NCI-H2171 treated with DMSO at 0.1 percent for 48 hours (cell line): ENCODE measurements around the gene CCDC175.

ENCODE experiments used
- DNase-seq: peaks from one replicate; lab custom pipeline; 2025; lab: John Stamatoyannopoulos, UW

The CCDC175 gene

DNA sequence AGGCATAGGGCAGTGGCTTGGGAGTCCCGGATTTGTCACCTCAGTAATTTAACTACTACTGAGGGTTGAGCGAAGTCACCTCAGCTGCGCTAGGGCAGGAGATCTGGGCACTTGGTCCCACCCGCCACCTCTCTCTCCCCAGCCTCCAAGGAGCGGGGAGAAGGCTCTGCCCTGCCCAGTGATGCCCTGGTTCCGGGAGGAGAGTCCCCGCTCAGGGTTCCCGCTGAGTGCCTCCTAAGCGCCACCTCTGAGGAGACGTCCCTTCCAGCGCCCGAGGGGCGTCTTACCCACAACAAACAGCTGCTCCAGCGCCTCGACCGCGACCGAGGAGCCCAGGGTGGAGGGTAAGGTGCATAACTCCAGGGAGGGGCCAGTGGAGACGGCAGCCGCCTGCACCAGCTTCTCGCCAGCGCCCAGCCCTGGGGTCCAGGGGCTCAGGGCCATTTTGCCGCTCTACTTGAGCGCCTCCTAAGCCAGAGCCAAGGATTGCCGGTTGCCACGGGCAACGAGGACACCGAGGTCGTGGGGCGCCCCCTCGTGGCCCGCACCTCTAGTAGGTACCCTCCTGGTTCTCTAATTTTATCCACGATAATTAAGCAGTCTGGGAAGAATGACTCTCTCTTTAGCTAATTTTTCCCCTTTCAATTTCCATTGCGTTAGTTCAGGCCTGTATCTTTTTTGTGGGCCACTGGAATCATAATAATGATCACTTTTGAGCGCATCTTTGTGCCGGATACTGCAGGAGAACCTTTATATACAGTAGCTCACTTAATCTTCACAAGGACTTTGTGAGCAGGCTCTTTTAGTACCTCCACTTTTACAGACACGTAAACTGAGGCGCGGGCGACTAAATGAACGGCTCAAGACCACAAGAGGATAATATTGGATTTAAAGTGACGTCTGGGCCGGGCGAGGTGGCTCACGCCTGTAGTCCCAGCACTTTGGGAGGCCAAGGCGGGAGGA, at the start of gene CCDC175:
Gene CCDC175 (minus strand): TSS at position 481 of the 963 bp plus-strand sequence. CDS start 37 bp downstream, at position 444.
- peak; percentile 32 for DNase-seq

DNA sequence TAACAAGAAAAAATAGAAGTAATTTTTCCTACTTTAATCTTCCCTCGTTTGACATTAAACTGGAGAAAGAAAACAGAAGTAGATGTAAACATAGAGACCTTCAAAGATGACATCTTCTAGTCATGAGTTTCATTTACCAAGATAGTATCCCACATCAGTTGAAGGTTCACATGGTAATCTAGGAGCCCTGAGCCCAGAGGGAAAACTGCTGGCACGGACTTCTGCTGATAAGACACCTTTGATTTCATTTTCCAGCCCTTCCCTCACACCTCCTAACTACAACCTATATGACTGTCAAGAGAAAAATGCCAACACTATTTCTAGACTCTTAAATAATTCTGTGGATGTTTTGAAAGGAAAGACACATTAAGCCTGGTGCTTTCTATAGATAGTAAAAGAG, 46.0 kb upstream of the CCDC175 start:
- no peak for DNase-seq

- no peak for DNase-seq
Observed at GRCh38 chr14:59619061-59619460, 42.4 kb upstream of the CCDC175 start.

GRCh38 chr14:59601056-59601455, 24.4 kb upstream of the CCDC175 start:
- no peak for DNase-seq

DNA sequence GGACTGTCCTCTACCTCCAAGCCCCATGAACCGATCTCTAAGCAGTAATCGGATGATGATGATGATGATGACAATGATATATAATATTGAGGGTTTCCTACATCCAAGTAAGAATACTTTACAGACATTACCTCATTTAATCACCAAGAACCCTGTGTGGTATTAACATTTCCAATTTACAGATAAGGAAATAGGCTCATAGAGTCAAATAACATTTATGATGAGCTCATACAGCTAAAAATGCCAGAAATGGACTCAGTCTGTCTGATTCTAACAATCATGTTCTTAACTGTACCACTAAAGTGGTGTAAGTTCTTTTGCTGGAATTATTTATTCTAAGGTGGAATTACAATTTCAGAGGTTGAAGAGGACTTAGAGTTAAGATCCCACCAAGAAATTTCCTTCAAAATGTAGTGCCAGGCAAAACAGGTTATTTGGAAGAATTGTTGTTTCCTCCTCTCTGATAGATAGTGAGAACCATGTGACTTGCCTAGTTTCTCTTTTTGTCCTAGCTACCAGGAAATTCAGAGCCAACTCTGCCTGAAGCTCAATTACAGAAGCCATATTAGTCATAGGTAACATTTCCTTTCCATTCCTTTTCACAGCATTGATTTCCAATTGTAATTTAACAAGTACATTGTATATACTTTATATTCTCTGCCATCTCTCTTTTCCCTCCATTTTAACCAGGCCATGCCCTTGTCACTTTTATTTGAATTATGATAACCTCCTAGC, 23.8 kb upstream of the CCDC175 start:
- DNase-seq = no peak

DNA sequence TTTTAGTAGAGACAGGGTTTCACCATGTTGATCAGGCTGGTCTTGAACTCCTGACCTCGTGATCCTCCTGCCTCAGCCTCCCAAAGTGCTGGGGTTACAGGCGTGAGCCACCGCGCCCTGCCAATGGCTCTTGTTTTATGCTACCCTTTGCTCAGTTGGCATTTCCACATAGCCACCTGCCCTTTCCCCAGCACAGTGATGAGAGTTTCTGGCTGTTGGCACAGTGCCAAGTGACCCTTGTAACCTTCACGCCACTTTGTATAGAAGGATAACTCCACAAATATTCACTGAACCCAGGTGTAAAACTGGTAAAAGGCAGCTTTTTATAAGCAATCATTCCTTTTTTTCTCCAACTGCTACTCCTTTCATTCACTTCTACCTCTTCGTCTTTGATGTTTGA, 18.5 kb upstream of the CCDC175 start:
- no peak for DNase-seq

DNA sequence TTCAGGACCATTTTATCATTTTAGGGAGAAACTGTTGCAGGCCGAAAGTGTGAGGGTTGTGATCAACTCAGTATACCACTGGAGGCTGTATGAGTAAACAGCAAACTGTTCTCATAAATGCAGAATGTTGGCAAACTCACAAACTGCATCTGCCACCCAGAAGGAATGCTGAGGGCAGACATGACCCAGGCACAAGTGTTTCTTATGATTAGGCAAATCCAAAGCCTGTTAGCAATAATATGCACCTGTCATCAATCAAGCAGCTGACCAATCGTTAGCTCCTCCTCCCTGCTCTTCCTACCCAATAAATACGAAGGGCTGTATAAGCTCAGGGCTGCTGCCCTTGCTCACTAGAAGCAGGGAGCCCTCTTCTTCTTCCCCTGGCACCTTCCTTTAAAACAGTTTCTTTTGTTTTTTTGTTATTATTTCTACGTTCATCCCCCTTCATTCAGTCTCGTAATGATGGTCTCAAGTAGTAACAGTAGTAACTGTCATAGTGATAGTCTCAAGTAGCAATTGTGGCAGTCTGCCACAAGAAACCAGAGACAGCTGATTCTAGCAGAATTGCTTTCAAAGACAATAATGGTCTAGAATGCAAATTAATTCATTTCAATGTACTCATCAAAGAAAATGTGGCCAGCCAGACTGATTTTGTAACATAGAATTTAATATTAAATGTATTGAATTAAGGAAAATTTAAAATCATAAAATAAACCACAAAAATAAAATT, 15.2 kb upstream of the CCDC175 start:
- DNase-seq = no peak

DNA sequence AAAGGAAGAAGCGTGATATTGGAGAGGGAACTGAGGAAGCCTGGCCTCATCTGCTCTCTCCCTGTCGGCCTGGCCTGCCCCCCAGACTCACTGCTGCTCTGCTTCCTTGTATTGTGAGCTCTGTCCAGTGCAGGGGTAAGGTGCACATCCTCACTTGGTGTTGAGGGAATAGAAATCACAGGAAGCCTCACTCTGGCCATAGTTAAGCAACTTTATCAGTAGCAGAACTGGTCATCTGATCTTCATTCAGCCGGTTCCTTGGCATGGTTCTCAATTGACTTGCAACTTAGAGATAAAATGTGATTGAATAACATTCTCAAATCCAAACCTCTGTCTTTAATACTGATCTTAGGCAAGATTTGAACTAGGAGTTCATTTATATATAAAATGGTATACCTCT, 11.5 kb upstream of the CCDC175 start:
- no peak for DNase-seq

DNA sequence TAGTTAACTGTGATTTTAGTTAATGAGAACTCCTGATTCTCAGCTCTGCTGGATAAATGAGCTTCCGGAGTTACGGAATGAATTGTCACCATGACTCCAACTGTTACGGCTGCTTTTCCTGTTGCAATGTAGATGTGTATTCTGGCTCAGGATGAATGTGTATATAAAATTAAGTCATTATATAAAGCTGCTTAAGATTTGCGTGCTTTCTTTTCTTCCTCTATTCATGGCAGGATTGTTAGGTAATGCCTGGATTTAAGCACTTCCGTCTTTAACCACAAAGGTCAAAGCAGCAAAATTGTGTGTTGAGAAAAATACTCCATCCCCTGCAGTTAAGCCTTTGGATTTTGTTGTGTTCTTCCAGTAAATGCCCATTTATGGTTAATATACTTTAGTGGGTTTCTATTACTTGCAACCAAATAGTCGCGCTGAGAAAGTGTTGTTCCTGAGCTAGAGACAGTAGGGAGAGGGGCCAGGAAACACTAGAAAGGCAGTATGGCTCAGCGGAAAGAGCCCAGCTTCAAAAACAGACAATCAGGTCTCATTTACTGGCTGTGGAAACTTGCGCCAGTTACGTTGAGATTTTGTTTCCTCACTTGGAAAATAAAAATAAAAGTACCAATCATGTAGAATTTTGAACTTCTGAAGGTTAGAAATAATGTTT, 9.4 kb upstream of the CCDC175 start:
- no peak for DNase-seq

GRCh38 chr14:59583755-59584154, 7.1 kb upstream of the CCDC175 start:
- peak; percentile 73 for DNase-seq

DNA sequence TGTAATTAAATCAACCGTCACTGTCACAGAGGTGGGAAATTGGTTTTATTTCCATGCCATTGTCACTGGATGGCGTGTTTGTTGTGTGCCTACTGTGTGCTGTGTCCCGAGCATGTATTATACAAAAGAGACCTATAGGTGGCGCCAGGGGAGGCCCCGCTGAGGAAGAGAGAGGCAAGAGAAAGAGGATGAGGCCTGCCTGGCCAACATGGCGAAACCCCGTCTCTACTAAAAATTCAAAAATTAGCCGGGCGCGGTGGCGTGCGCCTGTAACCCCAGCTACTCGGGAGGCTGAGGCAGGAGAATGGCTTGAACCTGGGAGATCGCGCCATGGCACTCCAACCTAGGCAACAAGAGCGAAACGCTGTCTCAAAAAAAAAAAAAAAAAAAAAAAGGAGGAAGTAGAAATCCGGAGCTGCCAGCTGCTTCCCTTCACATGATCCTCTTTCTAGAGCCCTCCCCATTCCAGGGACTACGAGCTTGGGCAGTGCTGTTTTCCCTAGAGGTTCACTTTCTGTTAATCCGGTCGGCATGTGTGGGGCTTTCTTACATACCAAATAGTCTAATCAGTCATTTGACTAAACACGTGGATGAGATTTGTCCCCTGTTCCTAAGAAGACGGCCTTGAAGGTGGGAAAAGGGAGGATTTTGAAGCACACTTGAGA, 6.4 kb upstream of the CCDC175 start:
- peak; percentile 96 for DNase-seq

DNA sequence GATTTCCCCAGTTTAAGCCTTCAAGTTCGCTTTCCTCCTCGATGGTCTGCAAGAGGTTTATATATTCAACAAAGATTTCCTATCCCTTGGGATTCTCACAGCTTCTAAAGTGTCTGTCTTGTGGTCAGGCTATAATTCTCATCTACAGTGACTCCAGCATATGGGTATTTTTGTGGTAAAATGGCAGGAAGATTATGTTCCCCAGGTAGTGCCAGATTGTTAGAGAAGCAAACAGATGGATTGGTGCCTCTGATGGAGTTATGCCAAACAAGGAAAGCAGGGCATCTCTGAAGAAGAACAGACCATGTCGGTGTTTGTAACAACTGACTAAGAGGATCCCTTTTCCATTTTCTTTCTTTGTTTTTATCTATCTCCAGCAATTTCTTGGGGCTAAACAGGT, 5.5 kb upstream of the CCDC175 start:
- peak; percentile 98 for DNase-seq

DNA sequence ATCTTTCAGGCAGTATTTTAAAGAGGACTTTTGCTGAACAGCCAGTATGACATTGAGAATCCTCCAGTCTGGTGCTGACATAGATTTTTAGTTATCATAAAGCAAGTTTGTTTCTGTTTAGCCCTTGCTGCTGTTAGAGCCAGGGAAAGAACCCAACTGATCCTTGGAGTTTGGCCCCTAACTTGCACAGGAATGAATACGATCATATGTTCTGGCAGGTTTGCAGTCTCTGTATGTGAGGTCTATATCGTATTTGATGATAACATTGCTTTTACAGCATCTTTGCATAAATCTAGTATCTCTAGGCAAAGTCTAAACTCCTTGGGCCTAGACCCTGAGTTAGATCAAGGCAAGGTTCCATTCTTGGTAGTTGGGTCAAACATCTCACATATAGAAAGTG, 4.3 kb upstream of the CCDC175 start:
- no peak for DNase-seq

DNA sequence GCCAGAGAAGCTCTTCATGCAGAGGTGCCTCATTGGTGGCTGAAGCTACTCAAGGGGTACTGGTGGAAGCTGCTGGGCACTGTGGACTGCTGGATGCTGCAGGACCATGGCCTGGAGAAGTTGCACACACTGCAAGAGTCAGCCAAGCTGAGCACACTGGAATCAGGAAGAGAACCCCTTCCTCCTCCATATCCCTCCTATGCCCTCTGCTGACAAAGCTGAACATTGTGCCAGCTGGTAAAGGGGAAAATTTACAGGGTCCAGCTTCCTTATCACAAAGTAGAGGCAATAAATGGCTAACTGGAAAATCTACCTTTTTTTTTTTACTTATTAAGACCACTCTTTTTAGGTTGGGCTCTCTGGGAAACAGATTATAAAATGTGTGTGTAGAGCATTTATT, 6.5 kb downstream of the CCDC175 start:
- DNase-seq = peak; percentile 30

DNA sequence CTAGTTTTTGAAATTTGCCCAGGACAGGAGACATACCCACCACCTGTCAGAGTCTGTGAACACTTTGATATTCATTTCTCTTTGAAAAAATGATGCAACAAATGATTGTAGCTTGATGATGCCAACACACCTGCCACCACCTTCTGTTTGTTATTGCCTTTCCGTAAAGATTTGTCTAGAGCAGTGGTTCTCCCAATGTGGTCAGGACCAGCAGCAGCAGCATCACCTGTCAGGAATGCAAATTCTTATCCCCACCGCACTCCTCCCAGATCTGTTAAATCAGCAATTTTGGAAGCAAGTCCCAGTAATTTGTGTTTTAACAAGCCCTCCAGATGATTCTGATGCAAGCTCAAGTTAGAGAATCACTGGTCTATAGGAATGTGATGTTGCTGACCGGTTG, 9.9 kb downstream of the CCDC175 start:
- peak; percentile 96 for DNase-seq

DNA sequence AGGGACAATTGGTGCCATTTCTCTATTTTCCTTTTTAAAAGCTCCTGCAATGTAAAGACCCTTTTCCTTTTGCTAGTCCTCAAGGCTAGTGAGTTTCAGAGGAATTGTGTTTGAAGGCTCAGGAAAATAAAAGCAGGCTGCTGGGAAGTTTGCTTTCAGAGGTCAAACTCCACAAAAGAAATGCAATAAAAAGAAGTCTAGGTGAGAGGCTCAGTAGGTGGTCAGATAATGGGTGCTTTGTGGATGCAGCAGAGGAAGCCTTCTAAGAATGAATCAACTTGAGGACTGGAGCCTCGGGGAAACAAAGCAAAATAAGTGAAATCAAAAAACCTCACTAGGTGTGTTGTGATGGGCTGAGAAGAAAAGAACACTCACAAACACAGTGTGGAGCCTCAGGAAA, 10.3 kb downstream of the CCDC175 start:
- no peak for DNase-seq

GRCh38 chr14:59565087-59565486, 11.5 kb downstream of the CCDC175 start:
- no peak for DNase-seq

DNA sequence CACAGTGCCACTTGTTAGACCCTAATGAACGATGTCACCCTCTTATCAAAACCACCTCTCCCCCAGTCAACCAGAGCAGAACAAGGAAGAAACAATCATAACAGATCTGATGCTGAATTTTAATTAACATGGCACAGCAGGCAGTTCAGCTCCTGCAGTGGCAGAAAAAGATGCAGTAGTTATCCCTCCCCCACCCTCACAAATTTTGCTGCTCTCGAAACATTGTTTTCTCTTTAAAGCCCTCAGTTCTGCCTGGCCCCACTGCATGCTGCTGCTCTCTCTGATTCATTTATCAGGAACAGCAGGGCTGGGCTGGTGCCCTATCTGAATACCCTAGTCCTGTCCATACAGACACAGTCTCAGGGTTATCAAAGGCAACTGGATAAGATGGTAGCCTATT, 12.2 kb downstream of the CCDC175 start:
- DNase-seq = no peak

DNA sequence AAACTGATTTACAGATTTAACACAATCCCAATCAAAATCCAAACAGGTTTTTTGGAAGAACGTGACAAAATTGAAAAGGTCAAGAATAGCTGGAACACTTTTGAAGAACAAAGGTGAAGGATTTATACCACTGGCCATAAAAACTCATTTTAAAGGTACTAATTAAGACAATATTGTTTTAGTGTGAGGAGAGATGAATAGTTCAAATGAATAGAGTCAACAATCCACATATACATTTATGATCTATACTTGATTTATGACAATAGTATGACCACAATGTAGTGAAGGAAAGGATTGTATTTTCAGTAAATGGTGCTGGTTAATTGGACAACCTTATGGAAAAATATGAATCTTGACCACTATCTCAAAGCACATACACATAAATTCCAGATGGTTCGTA, 29.3 kb downstream of the CCDC175 start:
- DNase-seq = no peak

DNA sequence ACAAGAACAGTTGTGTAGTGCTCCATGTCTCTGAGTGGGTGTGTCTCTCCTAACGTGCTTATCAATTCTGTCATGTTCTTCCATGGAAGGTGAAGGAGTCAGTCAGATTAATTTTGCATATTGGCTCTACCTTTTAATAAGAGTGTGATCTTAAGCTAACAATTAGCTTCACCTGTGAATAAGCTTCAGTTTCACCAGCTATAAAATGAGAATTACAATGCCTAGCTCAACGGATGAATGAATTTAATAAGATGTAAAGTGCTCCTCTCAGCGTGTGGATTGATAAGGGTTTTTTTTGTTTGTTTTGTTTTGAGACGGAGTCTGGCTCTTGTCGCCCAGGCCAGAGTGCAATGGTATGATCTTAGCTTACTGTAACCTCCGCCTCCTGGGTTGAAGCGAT, 32.7 kb downstream of the CCDC175 start:
- DNase-seq = no peak

DNA sequence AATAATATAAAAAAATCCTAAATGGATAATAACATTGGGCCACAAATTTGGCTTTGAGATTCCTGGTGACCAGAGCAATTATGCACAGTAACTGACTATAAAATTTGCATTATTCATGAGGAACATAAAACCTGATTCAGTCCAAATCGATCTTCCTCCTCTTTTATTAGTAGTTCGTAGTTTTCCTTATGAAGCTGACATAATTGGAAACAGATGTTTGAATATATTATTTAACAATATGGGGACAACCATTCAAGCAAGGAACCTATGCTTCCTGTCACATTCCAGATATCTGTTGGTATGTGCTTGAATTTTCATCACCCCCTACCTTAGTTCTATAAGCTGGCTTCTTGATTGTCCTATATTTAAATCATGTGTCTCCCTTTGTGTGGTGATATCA, 34.9 kb downstream of the CCDC175 start:
- DNase-seq = no peak
